Measurements from ENCODE around the gene HLA-A. TPM values are rescaled to one million over a fixed set of nuclear protein-coding genes. Genes with fewer than 3 reads are reported as not detected.

HLA-A gene
- total RNA-seq (100 to 1,000 TPM; 269 to 430 (median 310) TPM), polyA plus RNA-seq (100 to 1,000 TPM; 511 to 543 TPM)
- long read RNA-seq, donor 1, transcript HLA-A-203 (8 exons, 1,611 nt), result major isoform, 1,270 of 1,462 reads
- long read RNA-seq, donor 1, partial matches to known transcripts, result 141 of 1,462 reads
- long read RNA-seq, donor 1, other reads (novel, unspliced or antisense), result 51 of 1,462 reads
- long read RNA-seq, donor 2, transcript HLA-A-203 (8 exons, 1,611 nt), result major isoform, 88 of 128 reads
- long read RNA-seq, donor 2, partial matches to known transcripts, result 34 of 128 reads
- long read RNA-seq, donor 2, other reads (novel, unspliced or antisense), result 6 of 128 reads
- long read RNA-seq, donor 3, transcript HLA-A-202 (8 exons, 1,854 nt), result minor isoform, 59 of 408 reads
- long read RNA-seq, donor 3, transcript HLA-A-203 (8 exons, 1,611 nt), result major isoform, 237 of 408 reads
- long read RNA-seq, donor 3, partial matches to known transcripts, result 85 of 408 reads
- long read RNA-seq, donor 3, other reads (novel, unspliced or antisense), result 27 of 408 reads

DNA sequence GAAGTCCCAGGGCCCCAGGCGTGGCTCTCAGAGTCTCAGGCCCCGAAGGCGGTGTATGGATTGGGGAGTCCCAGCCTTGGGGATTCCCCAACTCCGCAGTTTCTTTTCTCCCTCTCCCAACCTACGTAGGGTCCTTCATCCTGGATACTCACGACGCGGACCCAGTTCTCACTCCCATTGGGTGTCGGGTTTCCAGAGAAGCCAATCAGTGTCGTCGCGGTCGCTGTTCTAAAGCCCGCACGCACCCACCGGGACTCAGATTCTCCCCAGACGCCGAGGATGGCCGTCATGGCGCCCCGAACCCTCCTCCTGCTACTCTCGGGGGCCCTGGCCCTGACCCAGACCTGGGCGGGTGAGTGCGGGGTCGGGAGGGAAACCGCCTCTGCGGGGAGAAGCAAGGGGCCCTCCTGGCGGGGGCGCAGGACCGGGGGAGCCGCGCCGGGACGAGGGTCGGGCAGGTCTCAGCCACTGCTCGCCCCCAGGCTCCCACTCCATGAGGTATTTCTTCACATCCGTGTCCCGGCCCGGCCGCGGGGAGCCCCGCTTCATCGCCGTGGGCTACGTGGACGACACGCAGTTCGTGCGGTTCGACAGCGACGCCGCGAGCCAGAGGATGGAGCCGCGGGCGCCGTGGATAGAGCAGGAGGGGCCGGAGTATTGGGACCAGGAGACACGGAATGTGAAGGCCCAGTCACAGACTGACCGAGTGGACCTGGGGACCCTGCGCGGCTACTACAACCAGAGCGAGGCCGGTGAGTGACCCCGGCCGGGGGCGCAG is at the start of gene HLA-A:
Gene HLA-A, plus strand, starts transcription at position 258 of the 778 bp plus-strand sequence. Its CDS starts 22 bp downstream, at position 280.
- Histone ChIP-seq H3K36me3 (no peaks in the 10 kb centered on the region), H3K27ac (peak within 1 kb of the TSS; percentile 57 to 62), H3K9me3 (no peaks in the 10 kb centered on the region), H3K27me3 (no peaks in the 10 kb centered on the region), H3K4me1 (ENCODE audit: insufficient read depth) (peaks cover 5% of the 10 kb centered on the region), H3K4me3 (peak within 1 kb of the TSS; percentile 73)
- DNase-seq, result peak; percentile 91 to 96 (median 92)
- intact Hi-C loops (cut with DNase I), result loop anchor here in 3 of 4 donors (1.0 to 10.0 kb wide), 3 partner anchors 11 to 58 kb away; no protein-coding TSS in a partner anchor
- 1% methylated on average over 53 to 66 of the region's 68 CpGs for WGBS, 3 donors
- TF ChIP-seq, protein P1, sequence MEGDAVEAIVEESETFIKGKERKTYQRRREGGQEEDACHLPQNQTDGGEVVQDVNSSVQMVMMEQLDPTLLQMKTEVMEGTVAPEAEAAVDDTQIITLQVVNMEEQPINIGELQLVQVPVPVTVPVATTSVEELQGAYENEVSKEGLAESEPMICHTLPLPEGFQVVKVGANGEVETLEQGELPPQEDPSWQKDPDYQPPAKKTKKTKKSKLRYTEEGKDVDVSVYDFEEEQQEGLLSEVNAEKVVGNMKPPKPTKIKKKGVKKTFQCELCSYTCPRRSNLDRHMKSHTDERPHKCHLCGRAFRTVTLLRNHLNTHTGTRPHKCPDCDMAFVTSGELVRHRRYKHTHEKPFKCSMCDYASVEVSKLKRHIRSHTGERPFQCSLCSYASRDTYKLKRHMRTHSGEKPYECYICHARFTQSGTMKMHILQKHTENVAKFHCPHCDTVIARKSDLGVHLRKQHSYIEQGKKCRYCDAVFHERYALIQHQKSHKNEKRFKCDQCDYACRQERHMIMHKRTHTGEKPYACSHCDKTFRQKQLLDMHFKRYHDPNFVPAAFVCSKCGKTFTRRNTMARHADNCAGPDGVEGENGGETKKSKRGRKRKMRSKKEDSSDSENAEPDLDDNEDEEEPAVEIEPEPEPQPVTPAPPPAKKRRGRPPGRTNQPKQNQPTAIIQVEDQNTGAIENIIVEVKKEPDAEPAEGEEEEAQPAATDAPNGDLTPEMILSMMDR (IDR thresholded peaks at IDR 0.05), result no peak
- peak; percentile 95 for TF ChIP-seq POLR2A (IDR thresholded peaks at IDR 0.05)

DNA sequence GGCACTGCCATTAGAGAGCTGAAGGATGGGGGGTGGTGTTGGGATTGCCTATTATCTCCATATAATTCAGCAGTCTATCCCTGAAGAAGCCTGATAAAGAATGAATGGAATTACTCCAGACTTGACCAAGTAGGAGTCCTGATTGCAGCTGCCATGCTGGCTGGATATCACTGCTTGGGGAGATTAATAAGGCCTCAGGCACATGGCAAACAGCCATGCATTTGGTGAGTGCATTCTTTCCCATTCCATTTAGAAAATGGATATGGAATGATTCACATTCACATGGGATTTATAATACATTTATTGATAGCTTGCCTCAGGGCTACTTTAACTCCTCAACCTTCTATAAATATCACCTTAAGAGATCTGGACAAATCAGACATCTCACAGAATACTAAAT is 49.6 kb upstream of the HLA-A start:
- no peak for TF ChIP-seq POLR2A (IDR thresholded peaks at IDR 0.05)
- TF ChIP-seq, protein P1 (IDR thresholded peaks at IDR 0.05), result no peak
- no peak for TF ChIP-seq EP300 (IDR thresholded peaks at IDR 0.05)
- intact Hi-C loops (cut with DNase I), result loop anchor here in 1 of 4 donors (2.0 kb wide), 1 partner anchor 56 kb away; no protein-coding TSS in a partner anchor
- Histone ChIP-seq H3K9me3 (no peaks in the 10 kb centered on the region), H3K27me3 (no peaks in the 10 kb centered on the region), H3K4me1 (ENCODE audit: insufficient read depth) (peaks cover 2% of the 10 kb centered on the region), H3K4me3 (no peak overlapping the region), H3K36me3 (no peaks in the 10 kb centered on the region), H3K27ac (no peak overlapping the region)
- no peak for DNase-seq

DNA sequence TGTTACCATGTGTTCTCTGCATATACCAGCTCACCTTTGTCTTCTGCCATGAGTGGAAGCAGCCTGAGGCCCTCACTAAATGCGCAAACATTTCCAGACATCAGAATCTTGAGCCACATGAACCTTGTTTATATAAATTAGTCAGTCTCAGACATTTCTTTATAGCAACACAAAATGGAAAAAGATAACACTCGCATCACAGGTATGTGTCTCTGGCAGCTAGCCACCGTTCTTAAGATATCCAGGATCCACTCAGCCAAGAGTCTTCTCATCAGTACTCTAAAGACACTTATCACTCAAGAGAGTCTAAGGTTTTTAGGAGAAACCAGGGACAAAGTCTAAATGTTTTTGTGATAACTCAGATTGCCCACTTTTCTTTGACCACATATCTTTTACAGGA is 43.1 kb upstream of the HLA-A start:
- WGBS, 3 donors, result 66 to 71% methylated on average over 3 of the region's 3 CpGs; no CpG with 5 or more reads in 1 of the 3 donors
- TF ChIP-seq, protein P1 (IDR thresholded peaks at IDR 0.05), result no peak
- TF ChIP-seq EP300 (IDR thresholded peaks at IDR 0.05) (no peak), POLR2A (IDR thresholded peaks at IDR 0.05) (no peak)
- no peaks in the 10 kb centered on the region for H3K36me3 ChIP-seq
- intact Hi-C loops (cut with DNase I), result no loop called here
- H3K27me3 ChIP-seq, result no peaks in the 10 kb centered on the region
- H3K27ac ChIP-seq, result no peak overlapping the region
- H3K4me3 ChIP-seq, result no peak overlapping the region
- no peaks in the 10 kb centered on the region for H3K9me3 ChIP-seq
- no peak for DNase-seq
- H3K4me1 ChIP-seq (ENCODE audit: insufficient read depth), result no peaks in the 10 kb centered on the region

DNA sequence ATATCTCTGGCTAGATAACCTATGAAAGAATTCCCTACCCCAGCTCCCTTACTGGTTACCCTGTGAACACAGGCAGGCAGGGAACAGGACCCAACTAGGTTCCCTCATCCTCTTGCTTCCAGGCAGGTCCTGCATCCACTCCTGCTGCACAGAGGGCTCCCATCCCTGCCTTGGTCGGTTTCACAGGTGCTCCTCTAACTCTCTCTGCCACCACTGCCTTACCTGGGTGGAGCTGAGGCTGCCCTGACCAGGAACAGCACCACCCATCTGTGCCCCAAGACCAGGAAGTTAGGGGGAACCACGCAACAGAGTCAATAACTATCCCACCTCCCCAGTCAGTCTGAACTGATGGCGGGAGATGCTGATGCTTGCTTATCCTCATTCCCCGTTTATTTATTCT is 37.0 kb upstream of the HLA-A start:
- Histone ChIP-seq H3K4me1 (ENCODE audit: insufficient read depth) (no peaks in the 10 kb centered on the region), H3K27me3 (no peaks in the 10 kb centered on the region), H3K4me3 (no peak overlapping the region), H3K36me3 (no peaks in the 10 kb centered on the region), H3K9me3 (no peaks in the 10 kb centered on the region), H3K27ac (no peak overlapping the region)
- TF ChIP-seq, protein P1 (IDR thresholded peaks at IDR 0.05), result no peak
- TF ChIP-seq EP300 (IDR thresholded peaks at IDR 0.05) (no peak), POLR2A (IDR thresholded peaks at IDR 0.05) (no peak)
- WGBS, 3 donors, result 43 to 46% methylated on average over 4 of the region's 4 CpGs; no CpG with 5 or more reads in 1 of the 3 donors
- intact Hi-C loops (cut with DNase I), result no loop called here
- no peak for DNase-seq
